ENCODE data around the gene CERT1.

The CERT1 gene

DNA sequence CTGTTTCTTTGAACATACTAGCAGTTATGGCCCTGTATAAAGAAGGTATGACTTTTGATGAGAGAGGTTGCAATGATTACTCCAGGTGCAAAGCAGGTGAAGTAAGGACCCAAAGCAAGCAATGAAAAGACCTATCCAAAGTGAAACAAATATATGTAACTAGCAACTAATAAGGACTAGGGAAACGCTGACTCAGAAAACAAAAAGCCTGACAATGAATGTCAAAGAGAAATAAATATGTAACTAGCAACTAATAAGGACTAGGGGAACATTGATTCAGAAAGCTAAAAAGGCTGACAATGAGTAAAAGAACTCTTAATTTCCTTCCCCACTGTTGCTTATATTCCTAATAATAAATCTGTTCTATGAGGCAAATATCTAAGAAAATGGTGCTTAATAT lies 131.3 kb downstream of the CERT1 start:
- TF ChIP-seq, protein P1, sequence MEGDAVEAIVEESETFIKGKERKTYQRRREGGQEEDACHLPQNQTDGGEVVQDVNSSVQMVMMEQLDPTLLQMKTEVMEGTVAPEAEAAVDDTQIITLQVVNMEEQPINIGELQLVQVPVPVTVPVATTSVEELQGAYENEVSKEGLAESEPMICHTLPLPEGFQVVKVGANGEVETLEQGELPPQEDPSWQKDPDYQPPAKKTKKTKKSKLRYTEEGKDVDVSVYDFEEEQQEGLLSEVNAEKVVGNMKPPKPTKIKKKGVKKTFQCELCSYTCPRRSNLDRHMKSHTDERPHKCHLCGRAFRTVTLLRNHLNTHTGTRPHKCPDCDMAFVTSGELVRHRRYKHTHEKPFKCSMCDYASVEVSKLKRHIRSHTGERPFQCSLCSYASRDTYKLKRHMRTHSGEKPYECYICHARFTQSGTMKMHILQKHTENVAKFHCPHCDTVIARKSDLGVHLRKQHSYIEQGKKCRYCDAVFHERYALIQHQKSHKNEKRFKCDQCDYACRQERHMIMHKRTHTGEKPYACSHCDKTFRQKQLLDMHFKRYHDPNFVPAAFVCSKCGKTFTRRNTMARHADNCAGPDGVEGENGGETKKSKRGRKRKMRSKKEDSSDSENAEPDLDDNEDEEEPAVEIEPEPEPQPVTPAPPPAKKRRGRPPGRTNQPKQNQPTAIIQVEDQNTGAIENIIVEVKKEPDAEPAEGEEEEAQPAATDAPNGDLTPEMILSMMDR (IDR thresholded peaks at IDR 0.05) = no peak

- TF ChIP-seq, protein P1 (IDR thresholded peaks at IDR 0.05) = no peak
Observed at GRCh38 chr5:75375414-75375813, 136.0 kb downstream of the CERT1 start.

- TF ChIP-seq, protein P1 (IDR thresholded peaks at IDR 0.05) = no peak
Observed at GRCh38 chr5:75374394-75374814, 137.0 kb downstream of the CERT1 start.

GRCh38 chr5:75373862-75374261 lies 137.6 kb downstream of the CERT1 start:
- TF ChIP-seq, protein P1 (IDR thresholded peaks at IDR 0.05) = no peak

DNA sequence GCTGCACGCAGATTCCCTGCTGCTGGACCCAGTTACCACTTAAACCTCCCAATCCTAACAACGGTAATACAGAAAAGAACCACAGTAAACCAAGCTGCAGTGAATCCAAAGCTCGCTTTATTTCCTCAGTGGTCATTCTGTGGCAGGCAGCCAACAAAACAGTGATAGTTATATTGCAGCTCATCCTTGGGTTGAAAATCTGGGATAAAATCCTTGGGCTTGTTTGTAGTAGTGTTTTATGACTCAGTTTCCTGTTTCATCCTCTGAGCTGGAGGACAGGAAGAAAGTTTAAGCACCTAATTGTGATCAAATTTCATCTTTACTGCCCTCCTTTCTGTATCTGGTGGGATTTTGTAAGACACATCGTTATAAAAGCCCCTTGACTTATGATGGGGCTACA lies 143.0 kb downstream of the CERT1 start:
- TF ChIP-seq, protein P1 (IDR thresholded peaks at IDR 0.05) = no peak

- TF ChIP-seq, protein P1 (IDR thresholded peaks at IDR 0.05) = no peak
Observed at GRCh38 chr5:75367401-75367800, 144.0 kb downstream of the CERT1 start.

- TF ChIP-seq, protein P1 (IDR thresholded peaks at IDR 0.05) = no peak
Observed at GRCh38 chr5:75366787-75367186, 144.6 kb downstream of the CERT1 start.

- TF ChIP-seq, protein P1 (IDR thresholded peaks at IDR 0.05) = no peak
Observed at GRCh38 chr5:75365740-75366139, 145.7 kb downstream of the CERT1 start.

All from LNCAP (cell line).